HepG2 (cell line): ENCODE results near the gene SOBP. TPM values are rescaled to one million over a fixed set of nuclear protein-coding genes. Genes with fewer than 3 reads are reported as not detected.

Experiments
- ARID2 ChIP-seq: sonication (generic); formaldehyde crosslinking; IDR thresholded peaks from 2 replicates; pipeline ENCODE4 v1.8.1; 2022; ENCODE audit warnings: mild to moderate bottlenecking, missing genetic modification reagents, borderline replicate concordance
- ATM ChIP-seq: fragments of 450-650 bp; IDR thresholded peaks from 2 replicates; pipeline ENCODE4 v1.7.1; 2017; ENCODE audit warnings: mild to moderate bottlenecking, borderline replicate concordance
- CAMTA2 ChIP-seq: sonication (generic); formaldehyde crosslinking; IDR thresholded peaks from 2 replicates; pipeline ENCODE4 v1.4.0; 2020; ENCODE audit warnings: mild to moderate bottlenecking, missing genetic modification reagents, borderline replicate concordance
- HMG20A ChIP-seq: IDR thresholded peaks from 2 replicates; pipeline ENCODE4 v1.6.1; 2016; ENCODE audit warnings: borderline replicate concordance
- KDM4B ChIP-seq: sonication (generic); formaldehyde crosslinking; IDR thresholded peaks from 2 replicates; pipeline ENCODE4 v1.4.0; 2020; ENCODE audit warnings: missing genetic modification reagents
- KLF12 ChIP-seq: sonication (generic); formaldehyde crosslinking; IDR thresholded peaks from 2 replicates; pipeline ENCODE4 v1.4.0; 2020; ENCODE audit warnings: missing genetic modification reagents, borderline replicate concordance
- MTF2 ChIP-seq: sonication (generic); formaldehyde crosslinking; IDR thresholded peaks from 2 replicates; pipeline ENCODE4 v1.5.0; 2020; ENCODE audit warnings: missing genetic modification reagents, borderline replicate concordance
- NCOA1 ChIP-seq: sonication (generic); formaldehyde crosslinking; IDR thresholded peaks from 2 replicates; pipeline ENCODE4 v1.9.0; 2021; ENCODE audit warnings: missing genetic modification reagents
- NFYB ChIP-seq: sonication (generic); formaldehyde crosslinking; IDR thresholded peaks from 2 replicates; pipeline ENCODE4 v1.4.0; 2020; ENCODE audit warnings: missing genetic modification reagents
- RNF2 ChIP-seq: fragments of 450-650 bp; conservative IDR thresholded peaks from 2 replicates; pipeline ENCODE4 v1.6.1; 2016; ENCODE audit warnings: low read depth
- SALL1 ChIP-seq: sonication (generic); formaldehyde crosslinking; IDR thresholded peaks from 2 replicates; pipeline ENCODE4 v1.8.0; 2022; ENCODE audit warnings: mild to moderate bottlenecking, missing genetic modification reagents
- SP140L ChIP-seq: sonication (generic); formaldehyde crosslinking; IDR thresholded peaks from 2 replicates; pipeline ENCODE4 v1.4.0; 2020; ENCODE audit warnings: missing genetic modification reagents, borderline replicate concordance
- TBX2 ChIP-seq: sonication (generic); formaldehyde crosslinking; IDR thresholded peaks from 2 replicates; pipeline ENCODE4 v1.5.0; 2020; ENCODE audit warnings: missing genetic modification reagents, mild to moderate bottlenecking, borderline replicate concordance
- U2AF2 ChIP-seq: fragments of 200-400 bp; formaldehyde crosslinking; IDR thresholded peaks from 2 replicates; pipeline ENCODE4 v1.6.1; 2017; ENCODE audit warnings: low read depth, mild to moderate bottlenecking, low read length
- ZNF10 ChIP-seq: sonication (generic); formaldehyde crosslinking; IDR thresholded peaks from 2 replicates; pipeline ENCODE4 v1.4.0; 2020; ENCODE audit warnings: mild to moderate bottlenecking, low read depth, missing genetic modification reagents, borderline replicate concordance
- ZNF180 ChIP-seq: sonication (generic); formaldehyde crosslinking; IDR thresholded peaks from 2 replicates; pipeline ENCODE4 v1.4.0; 2020; ENCODE audit warnings: low read depth, missing genetic modification reagents, borderline replicate concordance
- ZNF761 ChIP-seq: sonication (generic); formaldehyde crosslinking; conservative IDR thresholded peaks from 2 replicates; pipeline ENCODE4 v1.4.0; 2020; ENCODE audit warnings: mild to moderate bottlenecking, missing genetic modification reagents
- polyA plus RNA-seq, 8 experiments: library from polyadenylated mRNA; depleted of rRNA in 3 of 8; stranded (reverse) in 7 of 8; unstranded in 1 of 8; fragments of >200 nt; fragmentation: Illumina TruSeq in 4 of 8; extraction: Trizol in 4 of 8; gene quantifications; 2 replicates each; pipeline versions ENCODE4 v1.2.1 to v1.2.3, GENCODE V29; 2011 to 2016; ENCODE audit warnings: low read depth in 4 of 8, missing spikeins in 1 of 8, mixed read lengths in 1 of 8; ENCODE audit not compliant: insufficient read depth in 1 of 8
- total RNA-seq, 5 experiments: library from RNA; depleted of rRNA; stranded (reverse); fragments of >200 nt; fragmentation: Illumina TruSeq; extraction: Trizol; gene quantifications; 2 replicates each; pipeline ENCODE4 v1.2.3, GENCODE V29; 2016; ENCODE audit warnings: low read depth in 1 of 5
- TF ChIP-seq, protein P1 (sequence below): sonication (generic); formaldehyde crosslinking; IDR thresholded peaks from 2 replicates; pipeline ENCODE4 v1.5.1; 2020; ENCODE audit warnings: mild to moderate bottlenecking, missing genetic modification reagents, moderate library complexity
- TF ChIP-seq, protein P2 (sequence below): sonication (generic); formaldehyde crosslinking; conservative IDR thresholded peaks from 2 replicates; pipeline ENCODE4 v1.4.0; 2020; ENCODE audit warnings: mild to moderate bottlenecking, missing genetic modification reagents, moderate library complexity
- TF ChIP-seq, protein P3 (sequence below): sonication (generic); formaldehyde crosslinking; conservative IDR thresholded peaks from 2 replicates; pipeline ENCODE4 v1.8.0; 2022; ENCODE audit warnings: mild to moderate bottlenecking, moderate library complexity, missing genetic modification reagents

Gene SOBP
- total and polyA plus RNA-seq, 2 of the 13 experiments (the other 11 are each of a cell fraction or from before 2014, with no cell fraction given), result 1.5 to 6.9 TPM

DNA sequence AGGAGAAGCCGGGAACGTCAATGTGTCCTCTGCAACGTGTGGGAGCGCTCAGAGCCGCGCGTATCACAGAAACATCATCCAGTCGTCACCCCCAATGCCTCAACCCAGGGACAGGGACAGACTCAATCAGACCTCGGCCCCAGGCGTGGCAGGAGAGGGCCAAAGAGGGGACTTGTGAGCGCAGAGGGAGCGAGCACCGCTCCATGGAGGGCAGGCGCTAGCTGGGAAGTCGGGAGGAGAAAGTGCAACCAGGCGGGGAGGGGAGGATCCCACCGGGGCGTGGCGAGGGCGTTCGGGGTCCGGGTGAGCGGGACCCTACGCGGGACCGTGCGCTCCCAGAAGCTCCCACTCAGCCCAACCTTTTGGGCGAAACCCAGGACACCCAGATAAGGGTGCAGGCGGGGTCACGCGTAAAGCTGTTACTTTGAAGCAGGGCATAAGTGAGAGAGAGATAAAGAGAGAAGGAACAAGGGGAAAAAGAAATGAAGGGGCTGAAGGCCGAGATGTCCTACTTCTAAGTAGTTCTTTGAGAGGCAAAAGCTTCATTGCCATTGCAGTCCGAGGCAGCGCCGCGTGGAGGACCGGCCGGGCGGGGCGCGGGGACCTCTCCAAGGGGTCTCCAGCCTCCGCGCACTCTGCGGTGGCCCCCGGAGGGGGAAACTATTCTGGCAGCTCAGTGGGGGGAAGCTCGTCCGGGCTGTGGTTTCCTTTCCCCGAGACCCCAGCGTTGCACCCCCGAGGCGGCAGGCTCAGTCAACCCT, 862 bp upstream of the SOBP start (continued):
- no peak for TF ChIP-seq NCOA1 (CRISPR knock-in tag)
- TF ChIP-seq ARID2 (CRISPR knock-in tag), result 0 out of 2 replicates have a peak, but pooled peaks have one; percentile 16
- no peak for TF ChIP-seq MTF2 (CRISPR knock-in tag)
- TF ChIP-seq U2AF2, result no peak
- TF ChIP-seq, protein P1, sequence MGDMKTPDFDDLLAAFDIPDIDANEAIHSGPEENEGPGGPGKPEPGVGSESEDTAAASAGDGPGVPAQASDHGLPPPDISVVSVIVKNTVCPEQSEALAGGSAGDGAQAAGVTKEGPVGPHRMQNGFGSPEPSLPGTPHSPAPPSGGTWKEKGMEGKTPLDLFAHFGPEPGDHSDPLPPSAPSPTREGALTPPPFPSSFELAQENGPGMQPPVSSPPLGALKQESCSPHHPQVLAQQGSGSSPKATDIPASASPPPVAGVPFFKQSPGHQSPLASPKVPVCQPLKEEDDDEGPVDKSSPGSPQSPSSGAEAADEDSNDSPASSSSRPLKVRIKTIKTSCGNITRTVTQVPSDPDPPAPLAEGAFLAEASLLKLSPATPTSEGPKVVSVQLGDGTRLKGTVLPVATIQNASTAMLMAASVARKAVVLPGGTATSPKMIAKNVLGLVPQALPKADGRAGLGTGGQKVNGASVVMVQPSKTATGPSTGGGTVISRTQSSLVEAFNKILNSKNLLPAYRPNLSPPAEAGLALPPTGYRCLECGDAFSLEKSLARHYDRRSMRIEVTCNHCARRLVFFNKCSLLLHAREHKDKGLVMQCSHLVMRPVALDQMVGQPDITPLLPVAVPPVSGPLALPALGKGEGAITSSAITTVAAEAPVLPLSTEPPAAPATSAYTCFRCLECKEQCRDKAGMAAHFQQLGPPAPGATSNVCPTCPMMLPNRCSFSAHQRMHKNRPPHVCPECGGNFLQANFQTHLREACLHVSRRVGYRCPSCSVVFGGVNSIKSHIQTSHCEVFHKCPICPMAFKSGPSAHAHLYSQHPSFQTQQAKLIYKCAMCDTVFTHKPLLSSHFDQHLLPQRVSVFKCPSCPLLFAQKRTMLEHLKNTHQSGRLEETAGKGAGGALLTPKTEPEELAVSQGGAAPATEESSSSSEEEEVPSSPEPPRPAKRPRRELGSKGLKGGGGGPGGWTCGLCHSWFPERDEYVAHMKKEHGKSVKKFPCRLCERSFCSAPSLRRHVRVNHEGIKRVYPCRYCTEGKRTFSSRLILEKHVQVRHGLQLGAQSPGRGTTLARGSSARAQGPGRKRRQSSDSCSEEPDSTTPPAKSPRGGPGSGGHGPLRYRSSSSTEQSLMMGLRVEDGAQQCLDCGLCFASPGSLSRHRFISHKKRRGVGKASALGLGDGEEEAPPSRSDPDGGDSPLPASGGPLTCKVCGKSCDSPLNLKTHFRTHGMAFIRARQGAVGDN (CRISPR knock-in tag), result peak; percentile 82
- TF ChIP-seq NFYB (CRISPR knock-in tag), result no peak
- TF ChIP-seq ZNF10 (CRISPR knock-in tag), result no peak
- TF ChIP-seq KLF12 (CRISPR knock-in tag), result peak; percentile 45; the same call in 1 of the 2 replicates
- TF ChIP-seq SP140L (CRISPR knock-in tag), result 0 out of 2 replicates have a peak, but pooled peaks have one; percentile 25
- no peak for TF ChIP-seq HMG20A (CRISPR knock-in tag)
- peak; percentile 7 for TF ChIP-seq CAMTA2
- no peak for TF ChIP-seq ZNF761 (CRISPR knock-in tag)
- no peak for TF ChIP-seq KDM4B
- TF ChIP-seq, protein P2, sequence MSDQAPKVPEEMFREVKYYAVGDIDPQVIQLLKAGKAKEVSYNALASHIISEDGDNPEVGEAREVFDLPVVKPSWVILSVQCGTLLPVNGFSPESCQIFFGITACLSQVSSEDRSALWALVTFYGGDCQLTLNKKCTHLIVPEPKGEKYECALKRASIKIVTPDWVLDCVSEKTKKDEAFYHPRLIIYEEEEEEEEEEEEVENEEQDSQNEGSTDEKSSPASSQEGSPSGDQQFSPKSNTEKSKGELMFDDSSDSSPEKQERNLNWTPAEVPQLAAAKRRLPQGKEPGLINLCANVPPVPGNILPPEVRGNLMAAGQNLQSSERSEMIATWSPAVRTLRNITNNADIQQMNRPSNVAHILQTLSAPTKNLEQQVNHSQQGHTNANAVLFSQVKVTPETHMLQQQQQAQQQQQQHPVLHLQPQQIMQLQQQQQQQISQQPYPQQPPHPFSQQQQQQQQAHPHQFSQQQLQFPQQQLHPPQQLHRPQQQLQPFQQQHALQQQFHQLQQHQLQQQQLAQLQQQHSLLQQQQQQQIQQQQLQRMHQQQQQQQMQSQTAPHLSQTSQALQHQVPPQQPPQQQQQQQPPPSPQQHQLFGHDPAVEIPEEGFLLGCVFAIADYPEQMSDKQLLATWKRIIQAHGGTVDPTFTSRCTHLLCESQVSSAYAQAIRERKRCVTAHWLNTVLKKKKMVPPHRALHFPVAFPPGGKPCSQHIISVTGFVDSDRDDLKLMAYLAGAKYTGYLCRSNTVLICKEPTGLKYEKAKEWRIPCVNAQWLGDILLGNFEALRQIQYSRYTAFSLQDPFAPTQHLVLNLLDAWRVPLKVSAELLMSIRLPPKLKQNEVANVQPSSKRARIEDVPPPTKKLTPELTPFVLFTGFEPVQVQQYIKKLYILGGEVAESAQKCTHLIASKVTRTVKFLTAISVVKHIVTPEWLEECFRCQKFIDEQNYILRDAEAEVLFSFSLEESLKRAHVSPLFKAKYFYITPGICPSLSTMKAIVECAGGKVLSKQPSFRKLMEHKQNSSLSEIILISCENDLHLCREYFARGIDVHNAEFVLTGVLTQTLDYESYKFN (CRISPR knock-in tag), result no peak
- no peak for TF ChIP-seq ATM
- peak; percentile 27; the same call in 1 of the 2 replicates for TF ChIP-seq TBX2 (CRISPR knock-in tag)
- peak; percentile 71 for TF ChIP-seq SALL1 (CRISPR knock-in tag)
- TF ChIP-seq ZNF180, result no peak
- TF ChIP-seq, protein P3, sequence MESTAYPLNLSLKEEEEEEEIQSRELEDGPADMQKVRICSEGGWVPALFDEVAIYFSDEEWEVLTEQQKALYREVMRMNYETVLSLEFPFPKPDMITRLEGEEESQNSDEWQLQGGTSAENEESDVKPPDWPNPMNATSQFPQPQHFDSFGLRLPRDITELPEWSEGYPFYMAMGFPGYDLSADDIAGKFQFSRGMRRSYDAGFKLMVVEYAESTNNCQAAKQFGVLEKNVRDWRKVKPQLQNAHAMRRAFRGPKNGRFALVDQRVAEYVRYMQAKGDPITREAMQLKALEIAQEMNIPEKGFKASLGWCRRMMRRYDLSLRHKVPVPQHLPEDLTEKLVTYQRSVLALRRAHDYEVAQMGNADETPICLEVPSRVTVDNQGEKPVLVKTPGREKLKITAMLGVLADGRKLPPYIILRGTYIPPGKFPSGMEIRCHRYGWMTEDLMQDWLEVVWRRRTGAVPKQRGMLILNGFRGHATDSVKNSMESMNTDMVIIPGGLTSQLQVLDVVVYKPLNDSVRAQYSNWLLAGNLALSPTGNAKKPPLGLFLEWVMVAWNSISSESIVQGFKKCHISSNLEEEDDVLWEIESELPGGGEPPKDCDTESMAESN, result peak; percentile 66; the same call in 1 of the 2 replicates
- TF ChIP-seq RNF2, result 0 out of 2 replicates have a peak, but pooled peaks have one; percentile 13
